Measurements from ENCODE around the gene F2R. TPM values are rescaled to one million over a fixed set of nuclear protein-coding genes. Genes with fewer than 3 reads are reported as not detected.

F2R gene
- total and polyA plus RNA-seq, 2 donors (not counting 3 experiments of a cell fraction or from before 2014, with no cell fraction given) = 342 to 599 TPM

DNA sequence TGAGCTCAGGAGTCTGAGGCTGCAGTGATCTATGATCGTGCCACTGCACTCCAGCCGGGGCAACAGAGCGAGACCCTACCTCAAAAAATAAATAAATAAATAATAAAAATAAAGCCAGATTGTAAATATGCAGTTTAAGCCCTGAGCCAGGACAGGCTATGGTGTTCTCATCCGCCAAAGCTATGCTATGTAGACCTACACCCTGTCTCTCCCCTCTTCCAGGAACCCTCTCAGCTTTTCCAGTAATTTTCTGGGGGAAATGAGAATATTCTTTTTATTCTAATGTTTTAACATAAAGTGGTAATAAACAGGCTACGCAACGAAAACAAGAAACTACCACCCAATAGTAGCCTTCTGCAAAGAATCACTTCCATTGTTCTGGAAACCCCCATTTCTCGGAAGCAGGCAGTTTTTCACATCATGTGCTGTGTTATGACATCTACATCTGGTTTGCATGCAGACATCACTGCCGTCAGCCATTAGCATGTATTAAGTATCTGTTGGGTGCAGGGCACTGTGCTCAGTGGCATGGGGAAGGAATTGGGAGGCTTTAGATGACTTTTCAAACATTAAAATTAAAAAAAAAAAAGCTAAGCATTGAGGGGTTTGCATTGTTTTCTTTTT, 38.0 kb upstream of the F2R start:
- ChIA-PET CTCF (interaction anchor here (1.0 to 2.3 kb wide), 2 partner anchors 76 to 96 kb away, joined by 3 to 7 read pairs; no protein-coding TSS in a partner anchor), POLR2A (no interaction called here)
- H3K9me3 ChIP-seq (replicated peaks; ENCODE audit: control insufficient read depth, insufficient read depth, low read length) = no peaks in the 10 kb centered on the region
- no peak overlapping the region for H3K9ac ChIP-seq (replicated peaks; ENCODE audit: extremely low read depth, insufficient read depth, low read length)
- H3K27ac ChIP-seq (ENCODE audit: insufficient read depth, low read depth, low read length) = no peak overlapping the region
- no peaks in the 10 kb centered on the region for H3K9me1 ChIP-seq (replicated peaks; ENCODE audit: control insufficient read depth, extremely low read depth, insufficient read depth, low read length)
- H2AFZ ChIP-seq (ENCODE audit: low read depth, low read length) = no peak overlapping the region
- FAIRE-seq (no peak), DNase-seq (ENCODE audit: low read depth, low spot score) (no peak)
- dilution Hi-C loops (cut with MboI; ENCODE audit: extremely low pct_ligation_motif_present, low sequenced_read_pairs) (loop anchor here (25.0 kb wide), 1 partner anchor 134 kb away; the partner anchor contains the start of gene F2RL1), intact Hi-C loops (cut with micrococcal nuclease) (no loop called here)
- H4K20me1 ChIP-seq (replicated peaks; ENCODE audit: control insufficient read depth, extremely low read depth, insufficient read depth, low read length) = no peaks in the 10 kb centered on the region
- no peaks in the 10 kb centered on the region for H3K36me3 ChIP-seq (ENCODE audit: control insufficient read depth in 2 of 2, extremely low read depth in 1 of 2, insufficient read depth in 2 of 2, low read length in 2 of 2)
- no peak overlapping the region for H3K4me3 ChIP-seq (replicated peaks in 1 of 3; ENCODE audit: insufficient read depth in 1 of 3, low read depth in 1 of 3, low read length in 3 of 3)
- TF ChIP-seq GATA2 (IDR thresholded peaks at IDR 0.05; ENCODE audit: insufficient read depth, insufficient read length, low read depth, low read length) (no peak), EZH2 (IDR thresholded peaks at IDR 0.05; ENCODE audit: borderline replicate concordance, low read depth, low read length, severe bottlenecking) (no peak), POLR2AphosphoS5 (IDR thresholded peaks at IDR 0.05; ENCODE audit: insufficient read depth, low read depth, low read length) (no peak), MYC (IDR thresholded peaks at IDR 0.05; ENCODE audit: low read depth, low read length) (no peak), JUN (IDR thresholded peaks at IDR 0.05; ENCODE audit: borderline replicate concordance, insufficient read depth, insufficient read length, low read depth) (no peak), POLR2A (IDR thresholded peaks at IDR 0.05; ENCODE audit: low read depth, low read length) (no peak), FOS (IDR thresholded peaks at IDR 0.05; ENCODE audit: borderline replicate concordance, insufficient read depth, low read length) (no peak)
- TF ChIP-seq, protein P1, sequence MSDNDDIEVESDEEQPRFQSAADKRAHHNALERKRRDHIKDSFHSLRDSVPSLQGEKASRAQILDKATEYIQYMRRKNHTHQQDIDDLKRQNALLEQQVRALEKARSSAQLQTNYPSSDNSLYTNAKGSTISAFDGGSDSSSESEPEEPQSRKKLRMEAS (IDR thresholded peaks at IDR 0.05; ENCODE audit: insufficient read depth, insufficient read length) = no peak
- TF ChIP-seq, protein P2, sequence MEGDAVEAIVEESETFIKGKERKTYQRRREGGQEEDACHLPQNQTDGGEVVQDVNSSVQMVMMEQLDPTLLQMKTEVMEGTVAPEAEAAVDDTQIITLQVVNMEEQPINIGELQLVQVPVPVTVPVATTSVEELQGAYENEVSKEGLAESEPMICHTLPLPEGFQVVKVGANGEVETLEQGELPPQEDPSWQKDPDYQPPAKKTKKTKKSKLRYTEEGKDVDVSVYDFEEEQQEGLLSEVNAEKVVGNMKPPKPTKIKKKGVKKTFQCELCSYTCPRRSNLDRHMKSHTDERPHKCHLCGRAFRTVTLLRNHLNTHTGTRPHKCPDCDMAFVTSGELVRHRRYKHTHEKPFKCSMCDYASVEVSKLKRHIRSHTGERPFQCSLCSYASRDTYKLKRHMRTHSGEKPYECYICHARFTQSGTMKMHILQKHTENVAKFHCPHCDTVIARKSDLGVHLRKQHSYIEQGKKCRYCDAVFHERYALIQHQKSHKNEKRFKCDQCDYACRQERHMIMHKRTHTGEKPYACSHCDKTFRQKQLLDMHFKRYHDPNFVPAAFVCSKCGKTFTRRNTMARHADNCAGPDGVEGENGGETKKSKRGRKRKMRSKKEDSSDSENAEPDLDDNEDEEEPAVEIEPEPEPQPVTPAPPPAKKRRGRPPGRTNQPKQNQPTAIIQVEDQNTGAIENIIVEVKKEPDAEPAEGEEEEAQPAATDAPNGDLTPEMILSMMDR (IDR thresholded peaks at IDR 0.05; ENCODE audit: extremely low read depth in 1 of 2, insufficient read depth in 1 of 2, low read depth in 1 of 2, low read length in 2 of 2) = no peak
- H3K27me3 ChIP-seq (ENCODE audit: control insufficient read depth in 2 of 2, insufficient read depth in 2 of 2, low read length in 2 of 2) = no peaks in the 10 kb centered on the region
- H3K79me2 ChIP-seq (ENCODE audit: control insufficient read depth, insufficient read depth, low read length) = no peaks in the 10 kb centered on the region
- no peak overlapping the region for H3K4me2 ChIP-seq (ENCODE audit: insufficient read depth, low read length)
- peaks cover 2% of the 10 kb centered on the region for H3K4me1 ChIP-seq (ENCODE audit: control insufficient read depth, extremely low read depth, insufficient read depth, low read length)
- BruUV-seq (replicated peaks) = no TSS peak

Data from endothelial cell of umbilical vein (primary cell).